HL-60/S4 treated with phorbol 12-myristate 13-acetate at 8.2 ng/mL for 4 days and 3 days (cell line): ENCODE measurements around the gene FSHR.

Experiments used
- in situ Hi-C: fragments of 300-500 bp; cut with MboI; formaldehyde crosslinking; loops from 2 replicates; pipeline ENCODE4 v1.15.0; 2022; ENCODE audit warnings: low sequenced_read_pairs

Gene FSHR

GRCh38 chr2:49154140-49154539 lies at the start of gene FSHR:
Gene FSHR, minus strand, starts transcription at chr2:49154515. Its CDS starts 98 bp downstream, at chr2:49154417.
- in situ Hi-C loops: no loop called here

GRCh38 chr2:49199266-49199665 lies 45.0 kb upstream of the FSHR start:
- in situ Hi-C loops: no loop called here

GRCh38 chr2:49194701-49195100 lies 40.4 kb upstream of the FSHR start:
- in situ Hi-C loops: no loop called here

GRCh38 chr2:49192036-49192435 lies 37.7 kb upstream of the FSHR start:
- in situ Hi-C loops: no loop called here

GRCh38 chr2:49189512-49190225 lies 35.4 kb upstream of the FSHR start:
- in situ Hi-C loops: no loop called here

- in situ Hi-C loops: no loop called here
These were observed 31.8 kb upstream of the FSHR start for GRCh38 chr2:49186050-49186648.

- in situ Hi-C loops: no loop called here
These were observed 24.3 kb upstream of the FSHR start for GRCh38 chr2:49178656-49179055.

- in situ Hi-C loops: no loop called here
These were observed 22.9 kb upstream of the FSHR start for GRCh38 chr2:49177194-49177593.

GRCh38 chr2:49175831-49176230 lies 21.5 kb upstream of the FSHR start:
- in situ Hi-C loops: no loop called here

GRCh38 chr2:49174750-49175149 lies 20.4 kb upstream of the FSHR start:
- in situ Hi-C loops: no loop called here

GRCh38 chr2:49167131-49167530 lies 12.8 kb upstream of the FSHR start:
- in situ Hi-C loops: no loop called here

- in situ Hi-C loops: no loop called here
These were observed 11.3 kb upstream of the FSHR start for GRCh38 chr2:49165662-49166061.

GRCh38 chr2:49164729-49165128 lies 10.4 kb upstream of the FSHR start:
- in situ Hi-C loops: no loop called here

GRCh38 chr2:49162151-49162550 lies 7.8 kb upstream of the FSHR start:
- in situ Hi-C loops: no loop called here

GRCh38 chr2:49154891-49155290 lies 576 bp upstream of the FSHR start:
- in situ Hi-C loops: no loop called here

GRCh38 chr2:49153252-49153651 lies 1.1 kb downstream of the FSHR start:
- in situ Hi-C loops: no loop called here

- in situ Hi-C loops: no loop called here
These were observed 1.5 kb downstream of the FSHR start for GRCh38 chr2:49152824-49153223.

GRCh38 chr2:49146401-49146800 lies 7.9 kb downstream of the FSHR start:
- in situ Hi-C loops: no loop called here

GRCh38 chr2:49131801-49132200 lies 22.5 kb downstream of the FSHR start:
- in situ Hi-C loops: no loop called here

GRCh38 chr2:49129034-49129433 lies 25.3 kb downstream of the FSHR start:
- in situ Hi-C loops: no loop called here

- in situ Hi-C loops: no loop called here
These were observed 30.7 kb downstream of the FSHR start for GRCh38 chr2:49123600-49123999.

GRCh38 chr2:49122107-49122506 lies 32.2 kb downstream of the FSHR start:
- in situ Hi-C loops: no loop called here

GRCh38 chr2:49113046-49113445 lies 41.3 kb downstream of the FSHR start:
- in situ Hi-C loops: no loop called here
